NCI-H187 treated with DMSO at 0.1 percent for 48 hours (cell line): ENCODE results near the gene ARHGEF9.
"Not testable (repeated sequence)": the region's sequence is repeated elsewhere in the genome, so short reads cannot be mapped to it uniquely, and the experiment has no call there.

ENCODE experiments used
- DNase-seq: peaks from one replicate; lab custom pipeline; 2025; lab: John Stamatoyannopoulos, UW

ARHGEF9 gene

DNA sequence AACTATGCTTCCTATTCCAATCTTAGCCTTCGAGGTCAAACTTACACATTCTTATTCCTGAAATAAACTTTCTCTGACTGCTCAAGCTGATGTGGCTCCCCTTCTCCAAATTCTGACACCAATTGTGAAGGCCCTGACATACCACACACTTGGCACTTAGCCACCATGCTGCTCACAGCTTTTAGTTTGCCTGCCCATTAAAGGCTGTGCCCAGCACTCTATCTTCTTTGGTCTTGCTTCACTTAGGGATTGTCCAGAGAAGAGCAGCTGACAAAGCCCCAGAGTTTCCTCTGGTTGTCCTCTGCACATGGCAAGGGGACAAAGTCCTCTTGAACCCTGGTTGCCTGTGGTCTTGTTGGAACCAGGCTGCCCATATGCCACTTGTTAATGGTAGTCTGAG, 126.1 kb downstream of the ARHGEF9 start:
- DNase-seq, result no peak

DNA sequence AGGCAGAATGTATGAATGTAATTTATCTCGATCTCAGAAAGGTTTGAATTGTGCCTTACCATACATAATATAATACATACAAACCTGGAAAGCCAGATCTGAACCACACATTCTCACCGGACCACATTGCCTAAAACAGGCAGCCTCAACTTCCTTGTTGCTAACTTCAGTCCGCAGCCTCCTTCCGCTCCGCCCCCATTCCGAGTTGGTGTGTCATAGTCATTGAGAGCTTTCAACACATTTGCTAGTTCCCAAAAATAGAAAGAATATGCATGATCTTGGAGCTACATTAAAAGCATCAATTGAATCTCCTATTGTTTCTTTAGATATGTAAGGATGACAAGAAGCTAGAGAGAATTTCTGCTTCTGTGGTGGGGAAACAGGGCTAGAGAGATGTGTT, 127.2 kb downstream of the ARHGEF9 start:
- DNase-seq, result no peak

DNA sequence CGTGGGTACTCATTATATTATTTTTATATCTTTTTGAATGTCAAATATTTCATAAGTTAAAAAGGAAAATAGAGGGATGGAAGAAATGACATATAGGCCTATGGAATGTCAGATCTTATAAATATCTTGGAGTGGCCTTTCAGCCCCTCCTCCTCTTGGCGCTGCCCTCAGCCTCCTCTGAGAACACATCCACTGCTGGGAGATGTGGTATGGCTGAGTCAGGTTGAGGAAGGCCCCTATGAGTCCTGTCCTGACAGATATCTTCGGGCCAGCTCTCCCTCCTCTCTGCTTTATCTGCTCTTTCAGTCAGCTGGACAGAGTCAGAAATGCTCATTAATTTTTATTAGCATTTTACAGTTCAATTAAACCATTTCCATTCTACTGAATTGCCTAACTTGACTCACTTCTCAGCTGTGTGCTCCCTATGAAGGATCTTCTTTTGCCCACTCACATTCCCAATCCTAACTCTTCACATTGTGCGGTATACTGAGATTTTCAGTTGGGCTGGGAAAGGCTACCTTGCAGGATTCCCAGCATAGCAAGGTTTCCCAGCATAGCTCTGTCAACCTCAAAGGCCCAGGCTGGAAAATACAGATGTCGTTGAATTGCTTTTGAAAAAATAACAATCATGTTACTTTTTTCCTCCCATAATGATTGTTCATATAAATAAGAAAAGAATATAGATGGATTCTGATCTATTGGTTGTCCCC, 128.0 kb downstream of the ARHGEF9 start:
- DNase-seq, result no peak

DNA sequence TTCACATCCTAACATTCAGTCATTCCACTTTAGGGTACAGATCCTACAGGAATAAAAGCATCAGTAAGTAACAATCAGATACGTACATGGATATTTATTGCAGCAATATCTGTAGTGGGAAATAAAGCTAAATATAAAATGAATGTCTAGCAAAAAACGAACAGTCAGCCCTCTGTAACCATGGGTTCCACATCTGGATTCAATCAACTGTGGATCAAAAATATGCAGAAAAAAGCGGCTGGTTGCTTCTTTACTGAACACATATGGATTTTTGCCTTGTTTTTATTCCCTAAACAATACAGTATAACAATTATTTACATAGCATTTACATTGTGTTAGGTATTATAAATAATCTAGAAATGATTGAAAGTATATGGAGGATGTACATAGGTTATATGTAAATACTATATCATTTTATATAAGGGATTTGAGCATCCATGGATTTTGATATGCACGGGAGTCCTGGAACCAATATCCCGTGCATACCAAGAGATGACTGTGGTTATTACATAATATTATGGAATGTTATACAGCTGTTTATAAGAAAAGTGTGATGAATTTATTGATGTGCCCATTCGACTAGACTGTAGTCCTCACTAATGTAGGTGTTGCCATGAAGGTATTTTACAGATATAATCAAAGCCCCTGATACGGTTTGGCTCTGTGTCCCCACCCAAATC, 132.8 kb downstream of the ARHGEF9 start:
- no peak for DNase-seq

DNA sequence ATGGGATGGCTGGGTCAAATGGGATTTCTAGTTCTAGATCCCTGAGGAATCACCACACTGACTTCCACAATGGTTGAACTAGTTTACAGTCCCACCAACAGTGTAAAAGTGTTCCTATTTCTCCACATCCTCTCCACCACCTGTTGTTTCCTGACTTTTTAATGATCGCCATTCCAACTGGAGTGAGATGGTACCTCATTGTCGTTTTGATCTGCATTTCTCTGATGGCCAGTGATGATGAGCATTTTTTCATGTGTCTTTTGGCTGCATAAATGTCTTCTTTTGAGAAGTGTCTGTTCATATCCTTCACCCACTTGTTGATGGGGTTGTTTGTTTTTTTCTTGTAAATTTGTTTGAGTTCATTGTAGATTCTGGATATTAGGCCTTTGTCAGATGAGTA, 139.3 kb downstream of the ARHGEF9 start:
- not testable (repeated sequence) for DNase-seq

DNA sequence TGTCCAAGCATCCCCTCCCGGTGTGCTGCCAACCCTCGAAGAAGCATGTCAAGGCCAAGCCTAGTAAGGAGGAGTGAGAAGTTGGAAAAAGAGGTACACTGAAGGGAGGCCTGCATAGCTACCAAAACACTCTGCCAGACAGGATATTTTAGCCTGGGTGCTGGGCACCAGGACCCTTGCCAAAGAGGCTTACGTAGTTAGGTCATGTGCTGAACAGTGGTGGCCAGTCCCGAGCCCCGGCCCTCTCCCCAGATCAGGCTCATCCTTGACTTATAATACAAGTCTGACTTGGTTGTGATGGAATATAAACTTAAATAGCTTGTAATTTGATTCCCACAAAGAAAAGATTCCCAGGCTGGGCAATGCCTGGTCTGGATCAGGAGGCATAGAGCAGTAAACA, 149.3 kb downstream of the ARHGEF9 start:
- no peak for DNase-seq

DNA sequence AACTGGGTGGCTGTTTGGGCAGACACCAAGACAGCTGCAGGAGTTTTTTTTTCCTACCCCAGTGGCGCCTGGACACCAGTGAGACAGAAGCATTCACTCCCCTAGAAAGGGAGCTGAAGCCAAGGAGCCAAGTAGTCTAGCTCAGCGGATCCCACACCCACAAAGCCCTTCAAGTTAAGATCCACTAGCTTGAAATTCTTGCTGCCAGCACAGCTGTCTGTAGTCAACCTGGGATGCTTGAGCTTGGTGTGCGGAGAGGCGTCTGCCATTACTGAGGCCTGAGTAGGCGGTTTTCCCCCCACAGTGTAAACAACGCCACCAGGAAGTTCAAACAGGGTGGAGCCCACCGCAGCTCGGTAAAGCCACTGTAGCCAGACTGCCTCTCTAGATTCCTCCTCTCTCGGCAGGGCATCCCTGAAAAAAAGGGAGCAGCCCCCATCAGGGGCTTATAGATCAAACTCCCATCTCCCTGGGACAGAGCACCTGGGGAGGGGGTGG, 171.4 kb downstream of the ARHGEF9 start:
- DNase-seq, result no peak

DNA sequence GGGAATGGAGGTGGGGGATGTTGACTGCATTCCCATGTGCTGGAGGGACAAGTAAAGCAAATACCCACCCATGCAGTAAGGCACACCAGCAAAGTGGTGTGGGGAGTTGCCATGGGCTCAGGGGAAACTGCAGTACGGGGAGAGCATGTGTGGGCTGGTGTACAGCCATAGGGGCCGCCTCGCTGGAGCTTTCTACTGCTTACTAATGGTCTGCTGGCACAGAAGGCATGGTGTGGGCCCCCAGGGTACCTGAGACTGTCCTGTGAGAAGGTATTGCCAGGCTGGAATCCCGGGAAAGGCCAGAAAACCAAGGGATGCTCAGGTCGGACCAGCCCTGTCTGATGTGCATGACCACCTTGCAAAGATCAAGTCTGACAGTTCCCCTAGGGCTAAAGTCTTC, 199.1 kb downstream of the ARHGEF9 start:
- DNase-seq, result no peak
